Left colon (tissue), 2 donors: ENCODE data around the gene MCOLN3. TPM values are rescaled to one million over a fixed set of nuclear protein-coding genes. Genes with fewer than 3 reads are reported as not detected.
"Not testable (repeated sequence)": the region's sequence is repeated elsewhere in the genome, so short reads cannot be mapped to it uniquely, and the experiment has no call there.

Experiments used
- ATAC-seq: fragments of 200-7000 bp; cut with Tn5 transposase; one replicate; pipeline ENCODE4 v1.9.1; 2020; ENCODE audit warnings: mild to moderate bottlenecking, moderate library complexity
- DNase-seq, 2 donors: peaks; one replicate each; pipeline ENCODE4 v3.0.0-alpha.2; 2020
- intact Hi-C, 2 donors: fragments of 100-400 bp; cut with DNase I in 1 of 2; cut with micrococcal nuclease in 1 of 2; formaldehyde crosslinking; loops; one replicate each; pipeline versions ENCODE4 v1.11.2 to v1.14.0; 2022; cut with DNase I, micrococcal nuclease
- total RNA-seq, 2 donors: library from RNA; stranded (reverse); fragmentation: NEBNext Ultra II Directional; extraction: Animal tissue kit (Norgen Biotek cat#: 25700); gene quantifications; one replicate each; pipeline ENCODE4 v1.2.1, GENCODE V29; 2021
- donor health status: DM: no; HTN: no; CAD: no.
- donor health status: DM: yes; HTN: yes; CAD: no.

The MCOLN3 gene
- total RNA-seq, 2 donors from 2014 or later = 1.1 to 4.0 TPM

- ATAC-seq (peak; percentile 55), DNase-seq (peak in 1 of 2 donors; percentile 35)
- intact Hi-C loops = no loop called here
Observed at GRCh38 chr1:84997667-84998600, 50.4 kb downstream of the MCOLN3 start.

- DNase-seq (peak; percentile 50 to 62), ATAC-seq (peak; percentile 93)
- intact Hi-C loops = no loop called here
Observed at GRCh38 chr1:84996846-84997666, 51.2 kb downstream of the MCOLN3 start, which contains the start of gene MCOLN2. TSS of gene MCOLN2 (minus strand) at chr1:84997113. CDS start at chr1:84996872, 241 bp downstream.

- peak in 1 of 2 donors; percentile 39 for DNase-seq
- ATAC-seq = no peak
- intact Hi-C loops = no loop called here
Observed at GRCh38 chr1:84995484-84996334, 52.6 kb downstream of the MCOLN3 start.

GRCh38 chr1:84991097-84991920 is 57.0 kb downstream of the MCOLN3 start:
- intact Hi-C loops = no loop called here
- no peak for DNase-seq
- no peak for ATAC-seq

- DNase-seq (no peak), ATAC-seq (no peak)
- intact Hi-C loops = no loop called here
Observed at GRCh38 chr1:84988588-84988987, 59.7 kb downstream of the MCOLN3 start.

- ATAC-seq, intact Hi-C loops, DNase-seq: not testable (repeated sequence)
Observed at GRCh38 chr1:84986561-84986960, 61.7 kb downstream of the MCOLN3 start.

GRCh38 chr1:84985365-84985764 is 62.9 kb downstream of the MCOLN3 start:
- DNase-seq (no peak), ATAC-seq (peak; percentile 69)
- intact Hi-C loops = no loop called here

GRCh38 chr1:84982395-84982794 is 65.9 kb downstream of the MCOLN3 start:
- DNase-seq (no peak), ATAC-seq (peak; percentile 81)
- intact Hi-C loops = no loop called here

GRCh38 chr1:84975035-84975434 is 73.3 kb downstream of the MCOLN3 start:
- intact Hi-C loops = no loop called here
- ATAC-seq (no peak), DNase-seq (no peak)

- no peak for DNase-seq
- intact Hi-C loops = no loop called here
- ATAC-seq = no peak
Observed at GRCh38 chr1:84973498-84974334, 74.6 kb downstream of the MCOLN3 start.

GRCh38 chr1:84972377-84972987 is 75.8 kb downstream of the MCOLN3 start:
- peak; percentile 16 for ATAC-seq
- DNase-seq = no peak
- intact Hi-C loops = no loop called here

- DNase-seq (no peak), ATAC-seq (no peak)
- intact Hi-C loops = no loop called here
Observed at GRCh38 chr1:84971957-84972356, 76.3 kb downstream of the MCOLN3 start.

- intact Hi-C loops = no loop called here
- DNase-seq (no peak), ATAC-seq (no peak)
Observed at GRCh38 chr1:84969489-84970250, 78.6 kb downstream of the MCOLN3 start.

GRCh38 chr1:84968865-84969264 is 79.4 kb downstream of the MCOLN3 start:
- ATAC-seq (peak; percentile 89), DNase-seq (peak; percentile 38 to 66)
- intact Hi-C loops = no loop called here

- ATAC-seq = peak; percentile 83
- intact Hi-C loops = no loop called here
- no peak for DNase-seq
Observed at GRCh38 chr1:84968101-84968500, 80.2 kb downstream of the MCOLN3 start.
